PC-3 (cell line): ENCODE data around the gene TAF4.

Experiments used
- EZH2 ChIP-seq: fragments of 300-600 bp; sonication (generic); IDR thresholded peaks from one replicate; pipeline ENCODE4 v1.6.1; 2017; ENCODE audit warnings: antibody characterized with exemption, mild to moderate bottlenecking, low read length; ENCODE audit not compliant: unreplicated experiment
- EZH2phosphoT487 ChIP-seq: fragments of 300-600 bp; sonication (generic); IDR thresholded peaks from 2 replicates; pipeline ENCODE4 v1.6.1; 2018; ENCODE audit warnings: mild to moderate bottlenecking, antibody characterized with exemption, low read length, borderline replicate concordance

- TF ChIP-seq EZH2 (no peak), EZH2phosphoT487 (no peak)
These were observed 139.4 kb downstream of the TAF4 start for GRCh38 chr20:61926253-61926613.
